ENCODE data around the gene ATP6V0A1.

The ATP6V0A1 gene

GRCh38 chr17:42563143-42563509, 104.4 kb downstream of the ATP6V0A1 start:
- H3K4me3 ChIP-seq (ENCODE audit: low read depth, low read length): peak overlapping the region; percentile 62
- no peak for TF ChIP-seq CTCF (IDR thresholded peaks at IDR 0.05; ENCODE audit: borderline replicate concordance, insufficient read depth, low read depth, low read length)

DNA sequence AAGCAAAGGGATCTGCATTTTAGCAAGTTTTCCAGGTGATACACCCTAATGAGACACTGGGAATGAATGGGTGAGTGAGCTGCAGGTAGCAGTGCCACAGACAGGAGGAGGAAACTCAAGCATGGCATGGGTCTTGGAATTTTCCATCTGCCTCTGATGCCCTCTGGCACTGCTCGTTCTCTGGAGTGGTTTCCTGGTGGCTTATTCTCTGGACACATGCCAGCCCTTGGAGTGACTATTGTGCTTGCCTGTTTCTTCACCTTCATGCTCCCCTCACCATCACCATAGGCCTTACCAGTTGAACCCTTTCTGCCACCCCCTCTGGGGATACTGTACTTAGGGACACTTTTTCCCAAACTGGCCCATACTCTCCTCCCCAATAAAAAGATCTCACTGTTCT, 104.9 kb downstream of the ATP6V0A1 start:
- TF ChIP-seq CTCF (IDR thresholded peaks at IDR 0.05; ENCODE audit: borderline replicate concordance, insufficient read depth, low read depth, low read length): no peak
- peak overlapping the region; percentile 62 for H3K4me3 ChIP-seq (ENCODE audit: low read depth, low read length)

DNA sequence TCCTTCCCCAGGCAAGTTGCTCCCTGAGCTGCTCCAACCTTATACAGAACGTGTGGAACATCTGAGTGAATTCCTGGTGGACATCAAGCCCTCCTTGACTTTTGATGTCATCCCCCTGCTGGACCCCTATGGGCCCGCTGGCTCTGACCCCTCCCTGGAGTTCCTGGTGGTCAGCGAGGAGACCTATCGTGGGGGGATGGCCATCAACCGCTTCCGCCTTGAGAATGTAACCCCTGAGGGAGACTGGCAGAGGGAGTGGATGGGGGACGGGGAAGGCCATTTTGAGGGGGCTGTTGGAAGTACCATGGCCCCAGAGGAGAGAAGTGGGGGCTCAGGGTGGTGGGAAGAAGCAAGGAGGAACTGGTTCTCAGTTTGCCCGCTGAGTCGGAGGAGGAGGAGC, 105.3 kb downstream of the ATP6V0A1 start:
- no peak for TF ChIP-seq CTCF (IDR thresholded peaks at IDR 0.05; ENCODE audit: borderline replicate concordance, insufficient read depth, low read depth, low read length)
- H3K4me3 ChIP-seq (ENCODE audit: low read depth, low read length): no peak overlapping the region

GRCh38 chr17:42564815-42565522, 106.3 kb downstream of the ATP6V0A1 start:
- no peak overlapping the region for H3K4me3 ChIP-seq (ENCODE audit: low read depth, low read length)
- TF ChIP-seq CTCF (IDR thresholded peaks at IDR 0.05; ENCODE audit: borderline replicate concordance, insufficient read depth, low read depth, low read length): no peak

DNA sequence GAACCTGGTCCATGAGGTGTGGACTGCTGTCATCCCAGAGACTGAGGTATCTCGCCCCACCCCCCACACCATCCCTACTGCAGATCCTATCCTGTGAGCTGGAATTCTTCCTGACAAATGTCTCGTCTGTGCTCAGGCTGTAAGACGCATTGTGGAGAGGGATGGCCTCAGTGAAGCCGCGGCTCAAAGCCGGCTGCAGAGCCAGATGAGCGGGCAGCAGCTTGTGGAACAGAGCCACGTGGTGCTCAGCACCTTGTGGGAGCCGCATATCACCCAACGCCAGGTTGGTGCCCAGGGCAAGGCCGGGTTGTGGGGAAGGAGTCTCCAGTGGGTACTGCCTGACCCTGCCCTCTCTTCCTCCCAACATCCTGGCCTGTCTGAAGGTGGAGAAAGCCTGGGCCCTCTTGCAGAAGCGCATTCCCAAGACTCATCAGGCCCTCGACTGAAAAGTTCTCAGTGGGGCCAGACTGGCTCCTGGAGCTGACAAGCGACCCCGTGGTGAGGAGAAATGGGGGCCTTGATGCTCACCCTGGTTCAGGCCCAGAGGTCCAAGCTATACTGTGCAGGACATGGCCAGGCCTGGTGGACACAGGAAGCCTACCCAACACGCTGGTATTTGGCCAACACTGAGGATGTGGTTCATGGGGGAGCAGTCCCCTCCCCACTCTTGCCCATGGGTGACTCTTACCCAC, 107.0 kb downstream of the ATP6V0A1 start:
- no peak for TF ChIP-seq CTCF (IDR thresholded peaks at IDR 0.05; ENCODE audit: borderline replicate concordance, insufficient read depth, low read depth, low read length)
- H3K4me3 ChIP-seq (ENCODE audit: low read depth, low read length): no peak overlapping the region

DNA sequence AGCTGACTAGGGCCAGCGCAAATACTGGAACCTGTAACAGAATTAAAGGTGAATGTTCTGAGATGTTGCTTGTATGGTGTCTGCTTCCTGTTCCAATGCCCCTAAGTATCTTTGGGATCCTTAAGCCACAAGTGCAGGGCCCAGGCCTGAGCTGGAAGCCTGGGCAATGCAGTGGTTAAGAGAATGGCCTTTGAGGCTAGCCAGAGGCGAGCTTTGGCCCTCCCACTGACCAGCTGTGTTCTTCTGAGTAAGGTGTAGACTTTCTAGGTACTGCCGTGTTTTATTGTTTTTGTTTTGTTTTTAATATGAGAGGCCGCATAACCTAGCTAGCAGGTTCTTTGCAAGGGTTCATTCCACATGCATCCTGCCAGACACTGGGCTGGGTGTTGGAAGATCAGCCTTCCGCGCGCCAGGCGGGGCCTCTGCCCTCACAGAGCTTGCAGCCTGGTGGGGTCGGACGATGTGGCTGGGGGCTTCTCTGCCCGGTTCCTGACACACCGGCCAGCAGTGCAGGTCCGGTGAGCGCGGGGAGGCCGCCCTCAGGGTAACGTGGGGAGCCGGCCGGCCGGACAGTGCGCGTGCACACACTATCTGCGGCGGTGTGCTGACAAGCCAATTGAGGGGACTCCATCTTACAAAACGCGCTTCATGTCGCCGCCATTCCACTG, 107.7 kb downstream of the ATP6V0A1 start:
- H3K4me3 ChIP-seq (ENCODE audit: low read depth, low read length): peak overlapping the region; percentile 82
- no peak for TF ChIP-seq CTCF (IDR thresholded peaks at IDR 0.05; ENCODE audit: borderline replicate concordance, insufficient read depth, low read depth, low read length)
